Cardiac muscle cell (in vitro differentiated cells and primary cell): Measurements from ENCODE around the gene CDK18. TPM values are rescaled to one million over a fixed set of nuclear protein-coding genes. Genes with fewer than 3 reads are reported as not detected.

Source experiments
- DNase-seq, 2 donors: peaks; one replicate each; pipeline versions ENCODE4 v3.0.0 to v3.0.0-alpha.2; 2010 to 2017; ENCODE audit warnings: low read depth in 1 of 2, low spot score in 1 of 2
- H3K27ac ChIP-seq: fragments of 200-600 bp; sonication (generic); 2 replicates; pipeline ENCODE4 v1.5.1; 2016
- H3K27me3 ChIP-seq: fragments of 200-600 bp; sonication (generic); 2 replicates; pipeline ENCODE4 v1.6.0; 2016; ENCODE audit warnings: control low read depth
- H3K36me3 ChIP-seq: fragments of 200-600 bp; sonication (generic); 2 replicates; pipeline ENCODE4 v1.5.1; 2016; ENCODE audit warnings: control low read depth
- H3K4me1 ChIP-seq: fragments of 200-600 bp; sonication (generic); 2 replicates; pipeline ENCODE4 v1.8.1; 2017; ENCODE audit warnings: low read depth, mild to moderate bottlenecking, mixed run types
- H3K4me3 ChIP-seq: fragments of 200-600 bp; sonication (generic); 2 replicates; pipeline ENCODE4 v1.5.1; 2016; ENCODE audit warnings: mild to moderate bottlenecking
- H3K9me3 ChIP-seq: fragments of 200-600 bp; sonication (generic); 2 replicates; pipeline ENCODE4 v1.5.1; 2017; ENCODE audit warnings: low read depth, mild to moderate bottlenecking, control low read depth
- CTCF ChIP-seq: IDR thresholded peaks from 2 replicates; pipeline ENCODE4 v1.5.1; 2012; ENCODE audit warnings: low read depth, mild to moderate bottlenecking, low read length
- polyA plus RNA-seq: library from polyadenylated mRNA; unstranded; fragments of >200 nt; fragmentation: Nextera tagmentation; extraction: Ambion mirVana; gene quantifications from 2 replicates; pipeline ENCODE4 v1.2.1, GENCODE V29; 2016
- total RNA-seq: library from RNA; depleted of rRNA; stranded (reverse); fragments of >200 nt; gene quantifications from 2 replicates; pipeline ENCODE4 v1.2.3, GENCODE V29; 2016

CDK18 gene
- total and polyA plus RNA-seq, 2 experiments from 2014 or later = 29.8 to 42.0 TPM

GRCh38 chr1:205547936-205548827 is 43.7 kb downstream of the CDK18 start:
- no peak for DNase-seq
- Histone ChIP-seq H3K4me1 (no peaks in the 10 kb centered on the region), H3K27me3 (peaks cover 4% of the 10 kb centered on the region), H3K36me3 (no peaks in the 10 kb centered on the region), H3K4me3 (no peak overlapping the region), H3K9me3 (no peaks in the 10 kb centered on the region), H3K27ac (no peak overlapping the region)
- no peak for TF ChIP-seq CTCF

- no peak overlapping the region for H3K27ac ChIP-seq
These were observed 49.8 kb downstream of the CDK18 start for GRCh38 chr1:205554026-205554811.

GRCh38 chr1:205561501-205562203 is 57.2 kb downstream of the CDK18 start:
- DNase-seq = no peak
- H3K36me3 ChIP-seq = no peaks in the 10 kb centered on the region
- H3K4me3 ChIP-seq = no peak overlapping the region
- peaks cover 13% of the 10 kb centered on the region for H3K27me3 ChIP-seq
- H3K27ac ChIP-seq = no peak overlapping the region
- H3K9me3 ChIP-seq = no peaks in the 10 kb centered on the region
- H3K4me1 ChIP-seq = peaks cover 6% of the 10 kb centered on the region
- TF ChIP-seq CTCF = no peak

More at GRCh38 chr1:205554026-205554811, 49.8 kb downstream of the CDK18 start:
- Histone ChIP-seq H3K4me3 (no peak overlapping the region), H3K9me3 (no peaks in the 10 kb centered on the region), H3K4me1 (no peaks in the 10 kb centered on the region), H3K36me3 (no peaks in the 10 kb centered on the region), H3K27me3 (peaks cover 6% of the 10 kb centered on the region)
- DNase-seq = no peak
- no peak for TF ChIP-seq CTCF

GRCh38 chr1:205563927-205564441 is 59.5 kb downstream of the CDK18 start:
- H3K4me3 ChIP-seq = no peak overlapping the region
- H3K27me3 ChIP-seq = peaks cover 34% of the 10 kb centered on the region
- no peaks in the 10 kb centered on the region for H3K9me3 ChIP-seq
- TF ChIP-seq CTCF = no peak
- no peaks in the 10 kb centered on the region for H3K36me3 ChIP-seq
- H3K4me1 ChIP-seq = peaks cover 6% of the 10 kb centered on the region
- no peak for DNase-seq
- H3K27ac ChIP-seq = no peak overlapping the region

GRCh38 chr1:205565799-205566198 is 61.3 kb downstream of the CDK18 start:
- no peak overlapping the region for H3K4me3 ChIP-seq
- H3K4me1 ChIP-seq = peaks cover 6% of the 10 kb centered on the region
- H3K9me3 ChIP-seq = no peaks in the 10 kb centered on the region
- H3K27ac ChIP-seq = no peak overlapping the region
- H3K36me3 ChIP-seq = no peaks in the 10 kb centered on the region
- no peak for TF ChIP-seq CTCF
- no peak for DNase-seq
- peaks cover 52% of the 10 kb centered on the region for H3K27me3 ChIP-seq
